HG03108 (cell line): ENCODE data around the gene SLC46A1.

Experiments
- ATAC-seq: cut with Tn5 transposase; IDR thresholded peaks from one replicate; pipeline ENCODE4 v1.9.1; 2021; ENCODE audit warnings: moderate library complexity; ENCODE audit not compliant: unreplicated experiment

SLC46A1 gene

DNA sequence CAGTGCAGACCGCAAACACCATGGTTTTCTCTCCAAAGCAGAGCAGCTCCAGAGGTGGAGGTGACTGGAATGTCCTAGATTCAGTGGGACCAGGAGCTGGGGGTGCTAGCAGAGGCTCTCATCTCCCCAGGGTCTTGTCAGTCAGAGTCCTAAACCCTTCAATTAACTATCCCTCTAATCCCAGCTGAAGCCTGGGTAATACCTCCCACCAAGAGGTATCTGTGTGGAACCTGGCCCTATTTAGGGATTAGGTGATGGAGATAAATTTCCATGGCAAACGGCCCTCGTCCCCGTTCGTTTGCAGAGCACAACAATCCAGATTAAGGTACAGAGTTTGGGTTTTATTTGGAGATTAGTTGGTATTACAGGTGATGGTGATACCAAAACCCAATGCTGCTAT lies 42.8 kb downstream of the SLC46A1 start:
- ATAC-seq: no peak

DNA sequence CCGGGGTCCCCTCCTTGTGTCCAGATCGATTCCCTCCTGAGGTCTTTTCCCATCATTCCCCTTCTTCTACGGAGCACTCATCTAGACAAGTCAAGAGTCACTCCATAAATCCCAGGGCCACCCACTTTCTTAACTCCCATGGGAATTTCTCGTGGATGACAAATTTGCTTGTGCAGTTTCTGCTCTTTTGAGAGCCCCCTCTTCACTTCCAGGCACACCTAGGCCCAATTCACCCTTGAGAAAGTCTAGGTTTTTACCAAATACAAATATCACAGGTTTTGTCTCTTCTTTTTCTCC lies 48.2 kb downstream of the SLC46A1 start:
- ATAC-seq: no peak

DNA sequence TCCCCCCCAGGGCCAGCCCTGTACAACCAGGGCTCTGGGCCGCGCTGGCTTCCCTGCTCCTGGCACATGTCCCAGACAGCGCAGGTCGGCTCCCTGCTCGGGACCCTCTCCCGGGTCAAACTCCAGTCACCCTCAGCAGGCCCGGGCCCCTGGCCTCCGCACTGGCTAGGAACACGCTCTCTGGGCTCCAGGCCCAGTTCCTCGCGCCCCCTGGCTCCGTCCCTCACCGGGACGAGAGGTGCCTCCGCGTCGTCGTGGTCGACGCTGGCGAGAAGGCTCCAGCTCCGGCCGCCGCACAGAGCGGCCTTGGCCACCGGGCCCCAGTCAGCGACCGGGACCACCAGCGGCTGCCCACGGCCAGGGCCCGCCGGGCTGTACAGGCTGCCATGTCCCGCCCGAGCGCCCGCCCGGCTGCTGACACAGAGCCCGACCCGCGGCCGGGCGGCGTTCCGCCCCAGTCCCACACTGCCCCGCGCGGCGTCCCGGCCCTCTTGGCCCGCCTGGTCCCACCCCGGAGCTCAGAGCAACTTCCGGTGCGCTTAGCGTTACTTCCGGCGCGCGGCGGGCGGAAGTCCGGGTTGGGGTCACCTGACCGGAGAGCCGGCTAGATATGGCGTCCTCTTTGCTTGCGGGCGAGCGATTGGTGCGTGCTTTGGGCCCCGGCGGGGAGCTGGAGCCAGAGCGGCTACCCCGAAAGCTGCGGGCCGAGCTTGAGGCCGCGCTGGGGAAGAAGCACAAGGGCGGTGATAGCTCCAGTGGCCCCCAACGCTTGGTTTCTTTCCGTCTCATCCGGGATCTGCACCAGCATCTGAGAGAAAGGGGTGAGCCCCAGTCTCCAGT lies 48.7 kb downstream of the SLC46A1 start, which contains the start of gene POLDIP2:
POLDIP2 (minus strand) TSS at position 467 of the 840 bp plus-strand sequence; CDS start at position 388, 79 bp downstream.
- ATAC-seq: peak; percentile 95

- ATAC-seq: no peak
Measured at GRCh38 chr17:28350271-28350670, 55.7 kb downstream of the SLC46A1 start.

- ATAC-seq: no peak
Measured at GRCh38 chr17:28348979-28349378, 57.0 kb downstream of the SLC46A1 start.

- ATAC-seq: no peak
Measured at GRCh38 chr17:28347261-28347891, 58.6 kb downstream of the SLC46A1 start.

GRCh38 chr17:28346746-28347246 lies 59.2 kb downstream of the SLC46A1 start:
- no peak for ATAC-seq

DNA sequence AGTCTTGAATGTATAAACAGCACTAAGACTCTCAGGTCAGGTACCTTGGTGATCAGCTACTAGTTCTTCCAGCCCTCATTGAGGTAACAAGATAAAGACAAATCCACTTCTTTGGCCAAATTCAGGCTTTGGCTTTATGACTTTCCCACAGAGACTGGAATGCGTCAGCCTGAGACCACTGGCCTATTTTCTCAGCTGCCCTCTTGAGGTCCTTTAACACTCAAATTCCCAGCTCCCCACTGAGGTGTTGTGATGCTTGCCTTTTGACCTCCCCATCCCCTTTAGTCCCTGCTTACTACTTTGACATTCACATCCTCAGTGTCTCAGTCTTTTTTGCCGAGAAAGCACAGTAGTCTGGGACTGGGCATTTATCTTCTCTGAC lies 59.8 kb downstream of the SLC46A1 start:
- no peak for ATAC-seq

- ATAC-seq: no peak
Measured at GRCh38 chr17:28345419-28346198, 60.4 kb downstream of the SLC46A1 start.
